ENCODE measurements around the gene TAB2.

TAB2 gene

GRCh38 chr6:149371154-149371553 is 53.6 kb downstream of the TAB2 start:
- no peak for DNase-seq (ENCODE audit: low read depth in 2 of 2)

GRCh38 chr6:149372062-149372461 is 54.5 kb downstream of the TAB2 start:
- DNase-seq (ENCODE audit: low read depth in 2 of 2) = no peak

GRCh38 chr6:149373511-149373910 is 56.0 kb downstream of the TAB2 start:
- DNase-seq (ENCODE audit: low read depth in 2 of 2) = no peak

- DNase-seq (ENCODE audit: low read depth in 2 of 2) = no peak
These were observed 62.5 kb downstream of the TAB2 start for GRCh38 chr6:149379977-149380376.

GRCh38 chr6:149380523-149380922 is 63.0 kb downstream of the TAB2 start:
- no peak for DNase-seq (ENCODE audit: low read depth in 2 of 2)

- no peak for DNase-seq (ENCODE audit: low read depth in 2 of 2)
These were observed 65.9 kb downstream of the TAB2 start for GRCh38 chr6:149383371-149383770.

GRCh38 chr6:149384464-149384863 is 67.0 kb downstream of the TAB2 start:
- no peak for DNase-seq (ENCODE audit: low read depth in 2 of 2)

- no peak for DNase-seq (ENCODE audit: low read depth in 2 of 2)
These were observed 68.6 kb downstream of the TAB2 start for GRCh38 chr6:149385998-149386646.

GRCh38 chr6:149387779-149388512 is 70.4 kb downstream of the TAB2 start:
- no peak for DNase-seq (ENCODE audit: low read depth in 2 of 2)

- no peak for DNase-seq (ENCODE audit: low read depth in 2 of 2)
These were observed 72.2 kb downstream of the TAB2 start for GRCh38 chr6:149389509-149390297.

GRCh38 chr6:149392093-149392492 is 74.6 kb downstream of the TAB2 start:
- DNase-seq (ENCODE audit: low read depth in 2 of 2) = no peak

GRCh38 chr6:149392535-149392934 is 75.0 kb downstream of the TAB2 start:
- no peak for DNase-seq (ENCODE audit: low read depth in 2 of 2)

- no peak for DNase-seq (ENCODE audit: low read depth in 2 of 2)
These were observed 75.6 kb downstream of the TAB2 start for GRCh38 chr6:149393002-149393679.

GRCh38 chr6:149395185-149395584 is 77.7 kb downstream of the TAB2 start:
- DNase-seq (ENCODE audit: low read depth in 2 of 2) = no peak

GRCh38 chr6:149397384-149397783 is 79.9 kb downstream of the TAB2 start:
- DNase-seq (ENCODE audit: low read depth in 2 of 2) = no peak

GRCh38 chr6:149400050-149400449 is 82.5 kb downstream of the TAB2 start, which contains the start of gene SUMO4:
TSS of gene SUMO4 (plus strand) at chr6:149400262. CDS start at chr6:149400392, 130 bp downstream.
- DNase-seq (ENCODE audit: low read depth in 2 of 2) = no peak

GRCh38 chr6:149403534-149403933 is 86.0 kb downstream of the TAB2 start:
- DNase-seq (ENCODE audit: low read depth in 2 of 2) = no peak

GRCh38 chr6:149405823-149406765 is 88.6 kb downstream of the TAB2 start:
- no peak for DNase-seq (ENCODE audit: low read depth in 2 of 2)

- DNase-seq (ENCODE audit: low read depth in 2 of 2) = no peak
These were observed 92.1 kb downstream of the TAB2 start for GRCh38 chr6:149409617-149410016.

- DNase-seq (ENCODE audit: low read depth in 2 of 2) = no peak
These were observed 93.0 kb downstream of the TAB2 start for GRCh38 chr6:149410557-149410956.

GRCh38 chr6:149414009-149414408 is 96.5 kb downstream of the TAB2 start:
- DNase-seq (ENCODE audit: low read depth in 2 of 2) = no peak
